Measurements from ENCODE around the gene IL17RA. TPM values are rescaled to one million over a fixed set of nuclear protein-coding genes. Genes with fewer than 3 reads are reported as not detected.

Gene IL17RA
- polyA plus RNA-seq, 1 donor (not counting 4 experiments of a cell fraction or from before 2014, with no cell fraction given) = 6.0 TPM

- TF ChIP-seq EZH2 (IDR thresholded peaks at IDR 0.05; ENCODE audit: low read length) = no peak
- TF ChIP-seq, protein P1, sequence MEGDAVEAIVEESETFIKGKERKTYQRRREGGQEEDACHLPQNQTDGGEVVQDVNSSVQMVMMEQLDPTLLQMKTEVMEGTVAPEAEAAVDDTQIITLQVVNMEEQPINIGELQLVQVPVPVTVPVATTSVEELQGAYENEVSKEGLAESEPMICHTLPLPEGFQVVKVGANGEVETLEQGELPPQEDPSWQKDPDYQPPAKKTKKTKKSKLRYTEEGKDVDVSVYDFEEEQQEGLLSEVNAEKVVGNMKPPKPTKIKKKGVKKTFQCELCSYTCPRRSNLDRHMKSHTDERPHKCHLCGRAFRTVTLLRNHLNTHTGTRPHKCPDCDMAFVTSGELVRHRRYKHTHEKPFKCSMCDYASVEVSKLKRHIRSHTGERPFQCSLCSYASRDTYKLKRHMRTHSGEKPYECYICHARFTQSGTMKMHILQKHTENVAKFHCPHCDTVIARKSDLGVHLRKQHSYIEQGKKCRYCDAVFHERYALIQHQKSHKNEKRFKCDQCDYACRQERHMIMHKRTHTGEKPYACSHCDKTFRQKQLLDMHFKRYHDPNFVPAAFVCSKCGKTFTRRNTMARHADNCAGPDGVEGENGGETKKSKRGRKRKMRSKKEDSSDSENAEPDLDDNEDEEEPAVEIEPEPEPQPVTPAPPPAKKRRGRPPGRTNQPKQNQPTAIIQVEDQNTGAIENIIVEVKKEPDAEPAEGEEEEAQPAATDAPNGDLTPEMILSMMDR (optimal IDR thresholded peaks at IDR 0.05 in 1 of 3, IDR thresholded peaks at IDR 0.05 in 1 of 3, conservative IDR thresholded peaks at IDR 0.05 in 1 of 3; ENCODE audit: extremely low read depth in 1 of 3, insufficient read depth in 2 of 3, low read length in 3 of 3) = no peak
- DNase-seq (ENCODE audit: low read depth, low spot score) = no peak
- Histone ChIP-seq H2AFZ (ENCODE audit: control insufficient read depth, low read length) (no peak overlapping the region), H3K4me1 (ENCODE audit: control insufficient read depth, extremely low read depth, insufficient read depth, low read length) (no peaks in the 10 kb centered on the region), H3K79me2 (ENCODE audit: control insufficient read depth, insufficient read depth, low read length) (no peaks in the 10 kb centered on the region), H3K36me3 (ENCODE audit: control insufficient read depth in 2 of 2, extremely low read depth in 1 of 2, insufficient read depth in 2 of 2, low read length in 2 of 2) (peaks cover 6 to 10% of the 10 kb centered on the region in 2 experiments), H3K27me3 (ENCODE audit: control insufficient read depth, extremely low read depth, insufficient read depth, low read length) (peaks cover 4% of the 10 kb centered on the region), H3K9me3 (ENCODE audit: control insufficient read depth, low read depth, low read length) (no peaks in the 10 kb centered on the region), H4K20me1 (ENCODE audit: control insufficient read depth, extremely low read depth, insufficient read depth, low read length) (peaks cover 4% of the 10 kb centered on the region), H3K4me3 (ENCODE audit: control insufficient read depth in 2 of 3, extremely low read depth in 1 of 3, insufficient read depth in 2 of 3, low read depth in 1 of 3, low read length in 3 of 3) (no peak overlapping the region), H3K27ac (ENCODE audit: control insufficient read depth, insufficient read depth, low read length) (no peak overlapping the region), H3K9ac (ENCODE audit: control insufficient read depth, extremely low read depth, insufficient read depth, low read length) (no peak overlapping the region), H3K9me1 (ENCODE audit: control insufficient read depth, extremely low read depth, insufficient read depth, low read length) (no peaks in the 10 kb centered on the region), H3K4me2 (ENCODE audit: control insufficient read depth, extremely low read depth, insufficient read depth, low read depth, low read length) (no peak overlapping the region)
- dilution Hi-C loops (cut with MboI; ENCODE audit: extremely low pct_ligation_motif_present, low sequenced_read_pairs) = no loop called here
- no peak for FAIRE-seq
Observed at GRCh38 chr22:17112491-17113042, 27.8 kb downstream of the IL17RA start.

DNA sequence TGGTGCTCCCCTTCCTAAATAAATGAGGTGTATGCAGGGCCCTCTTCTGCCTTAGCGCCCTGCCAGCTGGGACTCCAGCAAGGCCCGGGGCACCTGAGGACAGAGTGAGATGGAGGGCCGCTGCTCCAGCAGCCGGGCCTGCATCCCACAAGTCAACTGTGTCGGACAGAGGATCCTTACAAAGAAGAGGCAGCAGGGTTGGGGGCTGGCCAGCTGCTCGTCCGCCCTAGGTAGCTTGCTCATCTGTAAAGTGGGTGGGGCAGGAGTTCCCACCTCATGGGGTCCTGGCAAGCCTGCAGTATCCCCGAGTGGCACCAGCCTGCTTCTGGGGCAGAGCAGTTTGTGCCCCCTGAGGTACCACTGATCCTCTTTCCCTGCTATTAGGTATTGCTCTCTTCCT, 28.8 kb downstream of the IL17RA start:
- dilution Hi-C loops (cut with MboI; ENCODE audit: extremely low pct_ligation_motif_present, low sequenced_read_pairs) = no loop called here
- FAIRE-seq (no peak), DNase-seq (ENCODE audit: low read depth, low spot score) (no peak)
- Histone ChIP-seq H3K79me2 (ENCODE audit: control insufficient read depth, insufficient read depth, low read length) (no peaks in the 10 kb centered on the region), H3K4me2 (ENCODE audit: control insufficient read depth, extremely low read depth, insufficient read depth, low read depth, low read length) (no peak overlapping the region), H3K36me3 (ENCODE audit: control insufficient read depth in 2 of 2, extremely low read depth in 1 of 2, insufficient read depth in 2 of 2, low read length in 2 of 2) (peaks cover 3 to 10% of the 10 kb centered on the region in 2 experiments), H2AFZ (ENCODE audit: control insufficient read depth, low read length) (no peak overlapping the region), H3K4me1 (ENCODE audit: control insufficient read depth, extremely low read depth, insufficient read depth, low read length) (no peaks in the 10 kb centered on the region), H3K27me3 (ENCODE audit: control insufficient read depth, extremely low read depth, insufficient read depth, low read length) (peaks cover 9% of the 10 kb centered on the region), H3K9me1 (ENCODE audit: control insufficient read depth, extremely low read depth, insufficient read depth, low read length) (no peaks in the 10 kb centered on the region), H3K4me3 (ENCODE audit: control insufficient read depth in 2 of 3, extremely low read depth in 1 of 3, insufficient read depth in 2 of 3, low read depth in 1 of 3, low read length in 3 of 3) (no peak overlapping the region), H3K9me3 (ENCODE audit: control insufficient read depth, low read depth, low read length) (no peaks in the 10 kb centered on the region), H4K20me1 (ENCODE audit: control insufficient read depth, extremely low read depth, insufficient read depth, low read length) (peaks cover 4% of the 10 kb centered on the region), H3K27ac (ENCODE audit: control insufficient read depth, insufficient read depth, low read length) (no peak overlapping the region), H3K9ac (ENCODE audit: control insufficient read depth, extremely low read depth, insufficient read depth, low read length) (no peak overlapping the region)
- TF ChIP-seq, protein P1 (optimal IDR thresholded peaks at IDR 0.05 in 1 of 3, IDR thresholded peaks at IDR 0.05 in 1 of 3, conservative IDR thresholded peaks at IDR 0.05 in 1 of 3; ENCODE audit: extremely low read depth in 1 of 3, insufficient read depth in 2 of 3, low read length in 3 of 3) = no peak
- no peak for TF ChIP-seq EZH2 (IDR thresholded peaks at IDR 0.05; ENCODE audit: low read length)

All from keratinocyte (primary cell).